HG03460 (cell line): ENCODE data around the gene MCTP1.
"Not testable (repeated sequence)": the region's sequence is repeated elsewhere in the genome, so short reads cannot be mapped to it uniquely, and the experiment has no call there.

ENCODE experiments used
- ATAC-seq: cut with Tn5 transposase; IDR thresholded peaks from one replicate; pipeline ENCODE4 v1.9.1; 2021; ENCODE audit not compliant: unreplicated experiment

Gene MCTP1

DNA sequence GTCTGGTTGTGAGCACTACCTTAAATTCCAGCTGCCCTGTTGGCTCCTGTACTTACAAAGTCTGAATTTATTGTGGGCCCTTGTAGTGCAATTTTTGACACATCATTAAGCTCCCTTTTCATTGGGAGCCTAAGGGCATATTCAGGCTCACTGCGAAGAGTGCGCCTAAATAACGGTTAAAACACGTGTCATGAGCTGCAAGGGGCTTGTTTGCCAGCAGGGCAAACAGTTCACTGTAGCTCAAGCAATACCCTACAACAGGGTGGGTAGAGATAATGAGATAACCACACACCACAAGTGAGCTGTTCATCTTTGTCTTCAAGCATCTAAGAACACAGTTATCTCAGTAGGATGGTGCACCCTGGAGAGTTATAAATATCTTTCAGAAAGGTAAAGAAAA lies 452.2 kb downstream of the MCTP1 start:
- no peak for ATAC-seq

- ATAC-seq: no peak
Measured at GRCh38 chr5:94830520-94830919, 454.4 kb downstream of the MCTP1 start.

GRCh38 chr5:94828222-94828621 lies 456.7 kb downstream of the MCTP1 start:
- ATAC-seq: not testable (repeated sequence)

DNA sequence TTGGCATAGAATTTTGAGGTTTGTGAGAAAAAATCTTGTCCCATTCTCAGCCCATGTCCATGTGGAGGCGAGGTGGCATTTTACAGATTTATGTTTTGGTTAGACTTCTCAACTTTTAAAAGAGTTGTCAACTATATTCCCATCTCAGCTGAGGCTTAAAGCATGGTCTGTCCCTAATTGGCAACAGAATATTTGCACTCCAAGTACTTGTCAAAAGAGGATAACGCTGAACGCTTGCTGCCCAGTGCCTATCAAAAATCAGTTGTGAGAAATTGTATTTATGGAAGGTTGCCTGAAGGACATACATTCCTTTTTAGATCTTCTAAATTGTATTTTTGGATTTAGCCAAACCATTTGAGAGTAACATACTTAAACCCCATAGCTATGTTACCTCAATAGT lies 464.4 kb downstream of the MCTP1 start:
- ATAC-seq: no peak

DNA sequence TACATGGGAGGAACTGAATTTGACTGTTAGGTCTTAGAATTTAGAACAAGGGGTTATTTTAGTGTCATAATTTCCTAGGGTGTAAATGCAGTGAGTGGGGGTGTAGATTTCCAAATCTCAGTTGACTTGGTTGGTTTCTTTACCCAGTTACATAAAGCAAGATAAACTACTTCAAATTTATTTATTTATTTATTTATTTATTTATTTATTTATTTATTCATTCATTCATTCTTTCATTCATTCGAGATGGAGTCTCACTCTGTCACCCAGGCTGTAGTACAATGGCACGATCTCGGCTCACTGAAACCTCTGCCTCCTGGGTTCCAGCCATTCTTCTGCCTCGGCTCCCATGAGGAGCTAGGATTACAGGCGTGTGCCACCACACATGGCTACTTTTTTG lies 466.0 kb downstream of the MCTP1 start:
- ATAC-seq: no peak

DNA sequence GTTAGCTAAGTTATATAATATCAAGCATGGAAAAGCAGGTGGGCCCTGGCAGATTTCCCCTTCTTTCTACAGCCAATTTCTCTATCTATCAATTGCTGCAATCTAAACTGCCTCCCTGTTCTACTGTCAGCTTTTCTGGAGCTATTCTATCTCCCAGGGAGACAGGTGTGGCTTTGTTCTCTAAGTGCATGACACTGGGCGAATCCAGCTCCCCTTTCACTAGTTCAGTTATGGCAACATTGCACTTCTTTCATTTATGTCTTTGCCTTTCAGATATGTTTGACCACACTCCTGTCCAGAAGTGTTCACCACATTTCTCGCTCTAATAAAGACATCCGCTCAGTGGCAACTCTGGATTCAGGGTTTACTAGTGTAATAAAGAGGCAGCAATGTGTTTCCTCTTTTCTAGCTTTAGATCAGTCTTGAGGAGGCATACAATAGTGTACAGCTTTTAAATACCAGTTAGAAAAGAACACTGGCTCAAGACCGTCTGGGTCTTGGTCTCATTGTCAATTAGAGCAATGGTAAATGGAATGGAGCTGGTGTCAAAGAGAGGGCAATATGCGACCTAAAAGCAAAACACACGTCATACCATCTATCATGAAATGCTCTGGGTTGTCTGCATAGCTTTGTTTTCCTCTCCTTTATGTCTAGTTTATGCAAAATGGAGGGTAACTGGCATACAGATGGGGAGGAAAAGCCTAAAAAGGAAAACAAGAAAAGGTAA lies 469.4 kb downstream of the MCTP1 start:
- ATAC-seq: no peak

- ATAC-seq: no peak
Measured at GRCh38 chr5:94812232-94812631, 472.7 kb downstream of the MCTP1 start.

- no peak for ATAC-seq
Measured at GRCh38 chr5:94811331-94811730, 473.6 kb downstream of the MCTP1 start.

- ATAC-seq: no peak
Measured at GRCh38 chr5:94810877-94811276, 474.0 kb downstream of the MCTP1 start.

DNA sequence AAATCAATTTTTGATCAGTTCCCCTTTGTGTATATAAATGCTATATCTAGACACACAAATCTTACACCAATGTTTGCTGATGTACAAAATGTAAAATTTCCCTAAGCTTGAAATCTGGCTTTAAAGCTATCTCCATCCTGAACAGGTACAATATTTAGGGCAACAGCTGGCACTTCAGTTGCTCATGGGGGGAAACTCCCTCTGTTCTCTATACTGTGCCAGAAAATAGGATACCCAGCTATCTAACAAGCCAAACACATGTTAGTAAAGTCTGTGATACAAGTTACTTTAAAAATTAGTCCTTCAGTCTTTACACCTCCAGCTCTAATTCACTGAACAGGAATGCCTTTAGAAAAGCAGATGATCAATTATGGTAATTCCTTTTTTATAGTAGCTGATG lies 474.6 kb downstream of the MCTP1 start:
- ATAC-seq: no peak

GRCh38 chr5:94808497-94808896 lies 476.4 kb downstream of the MCTP1 start:
- no peak for ATAC-seq

DNA sequence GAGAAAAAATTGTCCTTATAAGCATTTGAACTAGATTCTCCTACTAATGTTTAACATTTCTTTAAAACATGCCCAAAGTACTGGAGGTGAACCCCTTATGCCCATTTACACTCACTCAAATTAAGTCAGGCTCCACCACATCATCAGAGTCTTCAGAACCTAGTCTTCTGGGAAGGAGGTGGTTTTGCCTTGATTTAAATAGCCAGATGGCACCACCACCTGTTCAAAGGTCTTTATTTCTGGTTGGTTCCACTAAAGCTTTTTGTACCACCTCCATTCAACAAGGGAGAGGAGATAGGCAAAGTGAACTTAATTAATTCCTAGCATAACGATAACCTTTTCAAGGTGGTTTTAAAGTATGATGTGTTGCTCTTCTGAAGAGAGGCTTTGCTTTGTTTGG lies 476.9 kb downstream of the MCTP1 start:
- ATAC-seq: no peak

- ATAC-seq: no peak
Measured at GRCh38 chr5:94802450-94802849, 482.4 kb downstream of the MCTP1 start.

DNA sequence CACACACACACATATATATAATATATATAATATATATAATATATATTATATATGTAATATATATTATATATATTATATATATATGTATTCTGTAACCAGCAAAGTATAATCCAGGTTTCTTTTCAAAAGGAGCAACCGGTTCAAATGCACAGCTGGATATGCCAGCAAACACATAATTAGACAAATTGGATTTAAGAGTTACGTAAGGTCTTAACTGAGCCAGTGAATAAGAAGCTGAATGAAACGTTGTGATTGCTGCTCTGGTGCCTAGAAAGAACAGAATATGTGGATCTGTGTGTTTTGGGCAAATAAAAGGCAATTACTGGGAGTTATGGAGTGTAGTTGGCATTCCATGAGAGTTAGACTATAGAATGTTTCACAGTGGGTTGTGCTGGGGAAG lies 488.3 kb downstream of the MCTP1 start:
- no peak for ATAC-seq

DNA sequence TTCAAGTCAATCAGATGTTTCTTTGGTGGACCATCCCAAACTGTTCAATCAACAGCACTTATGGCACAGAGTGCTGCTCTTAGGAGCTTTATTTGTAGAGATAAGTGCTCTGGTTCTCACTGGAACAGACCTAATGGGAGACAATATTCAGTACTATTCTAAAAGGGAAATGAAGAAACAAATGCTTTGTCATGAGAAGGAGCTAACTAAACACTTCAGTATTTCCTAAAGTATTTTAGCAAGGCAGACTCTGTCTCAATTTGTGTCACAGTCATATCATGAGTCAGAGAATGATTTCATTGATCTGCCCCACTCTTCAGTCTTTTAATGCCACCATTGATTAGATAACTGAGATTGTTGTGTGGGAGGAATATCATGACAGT lies 491.1 kb downstream of the MCTP1 start:
- peak; percentile 36 for ATAC-seq

GRCh38 chr5:94793113-94793815 lies 491.6 kb downstream of the MCTP1 start:
- peak; percentile 99 for ATAC-seq

- no peak for ATAC-seq
Measured at GRCh38 chr5:94791829-94792228, 493.1 kb downstream of the MCTP1 start.

- ATAC-seq: no peak
Measured at GRCh38 chr5:94788527-94788926, 496.4 kb downstream of the MCTP1 start.

DNA sequence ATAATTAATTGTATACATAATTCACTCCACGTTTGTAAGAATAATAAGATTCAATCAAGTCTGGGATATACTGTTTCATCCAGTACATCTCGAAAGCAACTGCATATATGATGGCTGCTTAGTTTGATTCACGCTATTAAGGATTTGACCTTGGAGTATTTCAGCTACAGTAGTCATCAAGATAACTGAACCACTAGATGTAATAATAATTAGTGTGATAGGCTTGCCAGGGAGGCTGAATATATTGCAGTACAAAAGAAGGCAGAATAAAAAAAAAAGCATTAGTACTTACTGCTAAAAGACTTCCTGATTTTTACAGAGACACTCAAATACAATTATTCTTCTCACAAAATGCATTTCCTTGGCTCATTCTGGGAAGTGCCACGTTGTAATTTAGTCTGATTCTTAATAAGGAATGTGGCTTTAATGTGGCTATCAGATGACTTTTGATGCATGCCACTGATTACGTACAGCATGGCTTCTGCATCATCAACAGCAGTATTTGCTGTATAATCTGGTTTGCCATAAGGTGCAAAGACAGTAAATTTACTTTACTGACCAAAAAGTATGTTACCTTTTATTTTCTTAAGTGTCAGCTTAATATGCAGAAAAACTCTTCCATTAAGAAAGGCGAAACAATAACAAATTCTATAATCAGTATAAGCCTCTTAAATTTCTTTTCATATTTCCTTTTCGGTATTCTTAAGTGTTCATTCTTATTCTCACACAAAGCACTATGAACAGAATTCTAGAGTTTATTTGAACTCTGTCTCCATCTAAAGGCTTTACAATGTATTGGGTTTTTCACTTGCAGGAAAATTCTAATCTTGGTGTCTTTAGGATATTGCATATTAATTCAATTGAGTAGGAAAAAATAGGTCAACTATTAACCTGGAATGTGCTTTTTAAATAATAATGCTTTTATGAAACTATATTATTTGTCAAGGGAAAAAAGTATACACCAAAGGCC lies 500.1 kb downstream of the MCTP1 start:
- no peak for ATAC-seq

- ATAC-seq: no peak
Measured at GRCh38 chr5:94782383-94782782, 502.5 kb downstream of the MCTP1 start.

GRCh38 chr5:94779684-94780083 lies 505.2 kb downstream of the MCTP1 start:
- ATAC-seq: no peak

DNA sequence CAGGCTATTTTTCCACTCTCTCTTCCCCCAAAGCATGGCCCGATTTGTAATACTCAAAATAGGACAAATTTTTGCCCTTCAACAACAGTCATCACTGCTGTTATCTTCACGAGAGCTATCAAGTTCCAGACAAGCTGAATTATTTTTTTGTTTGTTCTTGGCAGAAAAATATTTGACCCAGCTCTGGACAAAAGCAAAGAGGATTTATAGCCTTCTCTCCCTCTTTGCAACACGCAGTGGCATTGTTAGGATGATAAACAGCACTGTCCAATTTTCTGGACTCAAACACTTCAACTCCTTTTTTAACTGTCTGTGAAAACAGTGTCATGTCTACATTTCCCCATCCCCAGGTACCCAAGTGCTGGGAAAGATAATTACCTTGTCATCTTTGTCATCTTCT lies 506.2 kb downstream of the MCTP1 start:
- ATAC-seq: no peak
